Raji (cell line): Measurements from ENCODE around the gene SLC22A3.

Source experiments
- POLR2A ChIP-seq: IDR thresholded peaks from 2 replicates; pipeline ENCODE4 v1.6.1; 2011; ENCODE audit warnings: low read depth, low read length, control low read depth; ENCODE audit not compliant: insufficient read depth

SLC22A3 gene

DNA sequence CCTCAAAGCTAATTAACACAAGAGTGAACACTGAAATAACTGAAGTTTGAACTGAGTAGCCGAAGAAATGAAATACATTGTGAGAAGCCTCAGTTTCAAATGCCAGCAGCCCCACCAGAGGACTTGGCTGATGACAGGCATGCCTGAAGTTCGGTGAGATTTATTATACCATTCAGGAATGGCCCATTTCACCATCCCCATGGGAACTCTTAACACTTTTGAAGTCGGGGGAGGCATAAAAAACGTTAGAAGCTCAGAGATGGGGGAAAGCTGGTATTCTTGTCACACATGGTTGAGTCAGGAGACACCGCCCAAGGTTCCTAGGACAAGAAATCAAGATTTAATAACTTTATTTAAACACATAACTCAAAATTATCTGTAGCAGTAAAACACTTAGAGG is 17.6 kb upstream of the SLC22A3 start:
- TF ChIP-seq POLR2A: no peak

GRCh38 chr6:160331204-160331603 is 17.0 kb upstream of the SLC22A3 start:
- no peak for TF ChIP-seq POLR2A

GRCh38 chr6:160331753-160332152 is 16.4 kb upstream of the SLC22A3 start:
- no peak for TF ChIP-seq POLR2A

DNA sequence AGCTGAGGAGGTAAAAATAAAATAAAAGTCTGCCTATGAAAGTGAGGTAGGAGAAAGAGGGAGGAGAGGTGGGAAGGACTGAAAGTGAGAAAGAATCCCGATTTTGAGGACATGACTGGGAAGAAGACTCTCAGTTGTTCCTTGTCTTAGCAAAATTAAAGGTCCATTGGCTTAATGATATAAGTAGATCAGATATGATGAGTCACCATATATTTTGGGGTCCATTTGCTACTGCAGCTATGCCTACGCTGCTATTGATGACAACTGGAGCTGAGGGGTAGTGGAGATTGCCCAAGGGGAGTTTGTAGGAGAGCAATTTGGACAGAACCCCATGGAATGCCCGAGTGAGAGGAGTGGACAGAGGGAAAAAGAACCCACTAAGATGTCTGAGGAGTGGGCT is 15.1 kb upstream of the SLC22A3 start:
- no peak for TF ChIP-seq POLR2A

DNA sequence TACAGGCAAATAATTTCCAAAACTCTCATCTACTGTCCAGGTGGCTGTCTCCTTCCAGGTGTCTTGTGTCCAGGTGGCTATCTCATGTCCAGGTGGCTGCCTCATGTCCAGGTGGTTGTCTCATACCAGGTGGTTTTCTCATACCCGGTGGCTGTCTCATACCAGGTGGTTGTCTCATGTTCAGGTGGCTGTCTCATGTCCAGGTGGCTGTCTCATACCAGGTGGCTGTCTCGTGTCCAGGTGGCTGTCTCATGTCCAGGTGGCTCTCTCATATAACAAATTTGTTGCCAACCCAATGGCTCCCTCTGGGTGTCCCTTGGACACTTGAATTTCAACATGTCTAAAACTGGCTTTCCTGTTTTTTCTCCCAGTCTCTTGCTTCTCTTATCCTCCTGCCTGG is 14.3 kb upstream of the SLC22A3 start:
- no peak for TF ChIP-seq POLR2A

DNA sequence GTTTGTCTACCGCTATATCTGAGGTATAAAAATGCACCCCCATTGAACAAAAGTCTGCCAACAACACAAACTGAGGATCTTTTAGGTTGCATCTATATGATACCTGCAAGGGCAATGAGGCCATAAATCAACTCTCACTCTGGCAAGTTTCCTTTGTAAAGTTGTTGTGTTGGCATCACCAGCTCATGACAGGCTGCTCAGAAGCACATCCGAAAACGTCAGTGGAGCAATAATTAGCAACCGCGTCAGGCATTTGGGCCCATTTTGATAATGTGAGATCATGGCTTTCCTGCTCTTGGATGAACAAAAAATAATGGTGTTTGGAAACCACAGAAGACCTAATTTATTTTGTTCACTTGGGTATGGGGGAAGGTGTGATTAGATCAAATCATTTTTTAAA is 12.0 kb upstream of the SLC22A3 start:
- TF ChIP-seq POLR2A: no peak

- TF ChIP-seq POLR2A: no peak
Observed at GRCh38 chr6:160337301-160337700, 10.9 kb upstream of the SLC22A3 start.

DNA sequence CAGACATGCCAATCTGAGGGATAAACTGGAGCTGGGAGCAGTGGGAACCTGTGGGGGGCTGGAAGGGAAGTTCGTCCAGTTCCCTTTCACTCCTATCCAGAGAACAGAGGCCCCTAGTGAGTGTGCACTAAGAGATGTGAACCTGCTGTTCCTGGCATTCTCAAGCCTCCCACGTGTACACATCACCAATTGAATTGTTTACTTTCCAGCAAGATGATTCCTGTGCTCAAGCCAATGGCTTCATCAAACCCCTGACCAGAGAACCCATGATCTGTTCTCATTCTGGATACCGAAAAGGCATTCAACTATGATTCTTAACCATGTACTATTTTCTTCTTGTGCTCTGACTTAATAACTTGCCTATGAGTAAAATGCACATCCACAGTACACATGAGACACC is 10.2 kb upstream of the SLC22A3 start:
- TF ChIP-seq POLR2A: no peak

DNA sequence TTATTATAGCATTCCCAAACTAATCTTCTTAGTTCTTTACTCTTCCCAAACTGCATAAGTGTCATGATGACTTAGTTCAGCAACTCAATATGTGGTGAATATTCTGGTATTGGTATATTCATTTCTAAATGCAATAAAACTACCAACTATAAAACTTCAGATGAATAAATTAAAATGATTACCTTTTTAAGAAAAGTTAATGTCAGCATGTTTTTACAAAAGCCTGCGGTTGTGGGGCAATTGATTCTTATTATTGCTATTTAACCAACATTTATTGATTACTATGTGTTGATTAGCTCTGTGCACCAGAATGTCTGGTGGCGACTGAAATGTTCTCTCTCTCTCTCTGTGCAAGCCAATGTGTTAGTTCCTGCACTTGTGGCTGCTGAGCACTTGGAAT is 5.0 kb upstream of the SLC22A3 start:
- no peak for TF ChIP-seq POLR2A

DNA sequence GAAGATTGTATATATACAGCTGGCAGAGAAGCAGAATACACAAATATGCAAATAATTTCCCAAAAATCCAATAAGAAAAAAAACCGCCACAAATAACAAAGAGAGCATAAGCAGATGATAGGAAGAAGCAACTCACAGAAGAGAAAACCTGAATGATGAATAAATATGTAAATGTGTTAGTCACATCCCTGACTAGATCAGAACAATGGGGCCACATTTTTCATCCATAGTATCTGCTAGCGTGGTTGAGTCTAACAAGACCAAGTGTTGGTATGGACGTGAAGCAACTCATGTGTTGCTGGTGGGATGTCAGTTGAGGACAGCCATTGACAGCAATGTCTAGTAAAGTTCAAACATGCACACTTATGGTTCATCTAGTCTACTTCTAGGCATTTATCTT is 3.9 kb upstream of the SLC22A3 start:
- no peak for TF ChIP-seq POLR2A

- no peak for TF ChIP-seq POLR2A
Observed at GRCh38 chr6:160347259-160348222, 637 bp upstream of the SLC22A3 start.

DNA sequence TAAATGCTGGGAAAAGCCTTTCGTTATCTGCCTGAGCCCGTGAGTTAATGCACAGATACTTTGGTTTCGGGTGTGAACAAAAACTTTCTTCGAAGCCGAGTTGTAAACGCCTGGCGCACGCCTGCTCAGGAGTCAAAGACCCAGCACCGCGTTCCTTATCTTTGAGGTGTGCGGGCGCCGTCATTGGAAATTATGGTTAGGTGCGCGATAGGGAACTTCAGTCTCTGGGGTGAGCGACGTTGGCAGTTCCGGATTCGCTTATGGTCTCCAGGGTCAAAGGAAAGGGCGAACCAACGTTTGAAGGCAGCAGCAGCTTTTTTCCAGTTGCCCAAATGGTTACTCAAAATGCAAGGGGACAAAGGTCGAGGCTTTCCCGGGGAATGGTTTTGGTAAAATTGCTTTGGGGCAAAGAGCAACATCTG is 853 bp downstream of the SLC22A3 start:
- TF ChIP-seq POLR2A: no peak

DNA sequence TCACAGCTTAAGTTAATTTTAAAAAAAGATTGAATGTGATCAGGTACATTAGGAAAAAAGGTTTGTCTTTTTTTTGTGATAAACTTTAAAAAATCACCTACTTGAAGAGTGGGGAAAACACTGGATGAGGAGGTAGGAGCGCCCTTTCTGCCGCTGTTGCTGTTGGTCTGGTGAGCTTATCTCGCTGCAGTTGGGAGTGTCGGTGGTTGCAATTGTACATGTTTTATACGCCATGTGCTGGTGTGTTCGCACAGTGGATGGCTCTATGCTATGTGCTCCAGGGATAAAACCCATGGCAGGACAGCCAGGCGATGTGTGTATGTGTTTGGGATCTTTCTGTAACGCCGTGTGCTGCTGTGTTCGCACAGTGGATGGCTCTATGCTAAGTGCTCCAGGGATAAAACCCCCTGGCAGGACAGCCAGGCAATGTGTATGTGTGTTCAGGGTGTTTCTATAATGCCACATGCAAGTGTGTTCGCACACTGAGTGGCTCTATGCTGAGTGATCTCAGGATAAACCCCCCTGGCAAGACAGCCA is 1.7 kb downstream of the SLC22A3 start:
- TF ChIP-seq POLR2A: no peak

DNA sequence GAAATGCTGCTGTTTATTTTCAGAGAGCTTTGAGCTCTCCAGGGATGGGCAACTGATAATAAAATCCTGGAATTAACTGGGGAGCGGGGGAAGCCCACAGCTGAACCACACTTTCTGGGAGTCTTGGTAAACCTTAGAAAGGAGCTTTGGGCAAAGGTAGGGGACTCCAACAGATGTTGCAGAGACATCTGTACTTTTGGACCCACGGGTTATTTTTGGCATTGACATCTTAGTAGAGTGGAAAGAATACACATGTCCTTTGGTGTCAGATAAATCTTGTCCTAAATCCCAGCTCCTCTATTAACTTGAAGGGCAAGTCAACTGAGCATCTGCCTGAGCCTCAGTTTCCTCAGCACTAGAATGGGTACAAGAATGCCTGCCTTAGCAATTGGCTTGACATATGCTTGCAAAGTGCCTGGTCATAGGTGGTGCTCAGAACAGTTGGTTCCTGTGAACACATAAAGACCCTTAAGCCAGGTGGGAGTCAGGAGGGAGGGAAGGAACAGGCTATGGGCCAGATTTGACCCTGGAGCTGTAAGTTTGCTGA is 5.8 kb downstream of the SLC22A3 start:
- TF ChIP-seq POLR2A: no peak

- no peak for TF ChIP-seq POLR2A
Observed at GRCh38 chr6:160355001-160355400, 6.8 kb downstream of the SLC22A3 start.

- no peak for TF ChIP-seq POLR2A
Observed at GRCh38 chr6:160356074-160356744, 8.0 kb downstream of the SLC22A3 start.
